Measurements from ENCODE around the gene SIRPD.

SIRPD gene

GRCh38 chr20:1486566-1486965 is 70.9 kb downstream of the SIRPD start:
- no peak overlapping the region for H3K27ac ChIP-seq (ENCODE audit: low read depth, low read length, poor library complexity, severe bottlenecking)
- no peaks in the 10 kb centered on the region for H3K4me1 ChIP-seq (ENCODE audit: insufficient read depth, low read length, severe bottlenecking)
- no peaks in the 10 kb centered on the region for H4K20me1 ChIP-seq (ENCODE audit: insufficient read depth, low read length)
- no peaks in the 10 kb centered on the region for H3K36me3 ChIP-seq (ENCODE audit: insufficient read depth, low read length)
- H3K9me2 ChIP-seq (ENCODE audit: low read depth, low read length) = no peaks in the 10 kb centered on the region
- H2AFZ ChIP-seq (ENCODE audit: low read length) = no peak overlapping the region
- no peaks in the 10 kb centered on the region for H3F3A ChIP-seq (ENCODE audit: insufficient read depth, low read length)
- H3K9ac ChIP-seq (ENCODE audit: low read length) = no peak overlapping the region
- no peak overlapping the region for H3K4me3 ChIP-seq (ENCODE audit: low read depth, low read length, poor library complexity, severe bottlenecking)
- no peak overlapping the region for H3K4me2 ChIP-seq (ENCODE audit: low read length)
- H3K27me3 ChIP-seq (ENCODE audit: insufficient read depth, low read length) = 0 out of 2 replicates have a peak, but pooled peaks cover 5% of the 10 kb centered on the region
- TF ChIP-seq CTCF (IDR thresholded peaks at IDR 0.05; ENCODE audit: low read length) (no peak), EZH2 (IDR thresholded peaks at IDR 0.05; ENCODE audit: borderline replicate concordance, low read length) (no peak)
- no peaks in the 10 kb centered on the region for H3K9me3 ChIP-seq (ENCODE audit: low read length)
- H3K79me2 ChIP-seq (ENCODE audit: insufficient read depth, low read length) = no peaks in the 10 kb centered on the region

- Histone ChIP-seq H3K4me1 (ENCODE audit: insufficient read depth, low read length, severe bottlenecking) (no peaks in the 10 kb centered on the region), H3K9ac (ENCODE audit: low read length) (no peak overlapping the region), H4K20me1 (ENCODE audit: insufficient read depth, low read length) (no peaks in the 10 kb centered on the region), H3K4me2 (ENCODE audit: low read length) (no peak overlapping the region), H3K4me3 (ENCODE audit: low read depth, low read length, poor library complexity, severe bottlenecking) (no peak overlapping the region), H3K27ac (ENCODE audit: low read depth, low read length, poor library complexity, severe bottlenecking) (no peak overlapping the region), H3K9me2 (ENCODE audit: low read depth, low read length) (no peaks in the 10 kb centered on the region), H3K27me3 (ENCODE audit: insufficient read depth, low read length) (no peaks in the 10 kb centered on the region), H2AFZ (ENCODE audit: low read length) (no peak overlapping the region), H3F3A (ENCODE audit: insufficient read depth, low read length) (no peaks in the 10 kb centered on the region), H3K79me2 (ENCODE audit: insufficient read depth, low read length) (no peaks in the 10 kb centered on the region), H3K9me3 (ENCODE audit: low read length) (no peaks in the 10 kb centered on the region), H3K36me3 (ENCODE audit: insufficient read depth, low read length) (no peaks in the 10 kb centered on the region)
- TF ChIP-seq EZH2 (IDR thresholded peaks at IDR 0.05; ENCODE audit: borderline replicate concordance, low read length) (no peak), CTCF (IDR thresholded peaks at IDR 0.05; ENCODE audit: low read length) (no peak)
Measured at GRCh38 chr20:1484438-1485116, 72.9 kb downstream of the SIRPD start.
